ENCODE measurements around the gene MAP1B.

DNA sequence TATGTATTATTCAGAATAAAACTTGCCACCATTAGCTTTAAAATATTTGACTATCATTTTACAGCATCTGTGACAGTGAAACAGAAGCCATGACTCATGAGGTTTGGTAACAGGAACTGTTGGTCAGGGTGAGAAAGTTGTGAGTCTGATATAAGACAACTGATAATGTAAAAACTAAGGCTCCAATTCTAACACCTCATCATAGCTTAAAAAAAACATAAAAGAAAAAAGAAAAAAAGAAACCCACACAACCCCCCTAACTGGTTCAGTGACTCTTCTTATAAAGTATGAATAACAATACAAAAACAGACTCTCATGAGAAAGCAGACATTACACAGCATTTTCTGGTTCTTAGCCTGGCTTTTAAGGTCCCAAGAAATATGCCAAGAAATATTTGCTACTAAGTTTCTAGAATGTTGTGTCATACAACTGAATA lies 127.0 kb downstream of the MAP1B start:
- TF ChIP-seq, protein P1, sequence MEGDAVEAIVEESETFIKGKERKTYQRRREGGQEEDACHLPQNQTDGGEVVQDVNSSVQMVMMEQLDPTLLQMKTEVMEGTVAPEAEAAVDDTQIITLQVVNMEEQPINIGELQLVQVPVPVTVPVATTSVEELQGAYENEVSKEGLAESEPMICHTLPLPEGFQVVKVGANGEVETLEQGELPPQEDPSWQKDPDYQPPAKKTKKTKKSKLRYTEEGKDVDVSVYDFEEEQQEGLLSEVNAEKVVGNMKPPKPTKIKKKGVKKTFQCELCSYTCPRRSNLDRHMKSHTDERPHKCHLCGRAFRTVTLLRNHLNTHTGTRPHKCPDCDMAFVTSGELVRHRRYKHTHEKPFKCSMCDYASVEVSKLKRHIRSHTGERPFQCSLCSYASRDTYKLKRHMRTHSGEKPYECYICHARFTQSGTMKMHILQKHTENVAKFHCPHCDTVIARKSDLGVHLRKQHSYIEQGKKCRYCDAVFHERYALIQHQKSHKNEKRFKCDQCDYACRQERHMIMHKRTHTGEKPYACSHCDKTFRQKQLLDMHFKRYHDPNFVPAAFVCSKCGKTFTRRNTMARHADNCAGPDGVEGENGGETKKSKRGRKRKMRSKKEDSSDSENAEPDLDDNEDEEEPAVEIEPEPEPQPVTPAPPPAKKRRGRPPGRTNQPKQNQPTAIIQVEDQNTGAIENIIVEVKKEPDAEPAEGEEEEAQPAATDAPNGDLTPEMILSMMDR (conservative IDR thresholded peaks at IDR 0.05; ENCODE audit: low read depth, low read length) = no peak
- TF ChIP-seq EZH2 (IDR thresholded peaks at IDR 0.05; ENCODE audit: borderline replicate concordance, low read depth, low read length, poor library complexity, severe bottlenecking) = no peak
